ENCODE data around the gene EXOC6. TPM values are rescaled to one million over a fixed set of nuclear protein-coding genes. Genes with fewer than 3 reads are reported as not detected.

Gene EXOC6
- total RNA-seq, 1 experiment from 2014 or later = 12.9 TPM

DNA sequence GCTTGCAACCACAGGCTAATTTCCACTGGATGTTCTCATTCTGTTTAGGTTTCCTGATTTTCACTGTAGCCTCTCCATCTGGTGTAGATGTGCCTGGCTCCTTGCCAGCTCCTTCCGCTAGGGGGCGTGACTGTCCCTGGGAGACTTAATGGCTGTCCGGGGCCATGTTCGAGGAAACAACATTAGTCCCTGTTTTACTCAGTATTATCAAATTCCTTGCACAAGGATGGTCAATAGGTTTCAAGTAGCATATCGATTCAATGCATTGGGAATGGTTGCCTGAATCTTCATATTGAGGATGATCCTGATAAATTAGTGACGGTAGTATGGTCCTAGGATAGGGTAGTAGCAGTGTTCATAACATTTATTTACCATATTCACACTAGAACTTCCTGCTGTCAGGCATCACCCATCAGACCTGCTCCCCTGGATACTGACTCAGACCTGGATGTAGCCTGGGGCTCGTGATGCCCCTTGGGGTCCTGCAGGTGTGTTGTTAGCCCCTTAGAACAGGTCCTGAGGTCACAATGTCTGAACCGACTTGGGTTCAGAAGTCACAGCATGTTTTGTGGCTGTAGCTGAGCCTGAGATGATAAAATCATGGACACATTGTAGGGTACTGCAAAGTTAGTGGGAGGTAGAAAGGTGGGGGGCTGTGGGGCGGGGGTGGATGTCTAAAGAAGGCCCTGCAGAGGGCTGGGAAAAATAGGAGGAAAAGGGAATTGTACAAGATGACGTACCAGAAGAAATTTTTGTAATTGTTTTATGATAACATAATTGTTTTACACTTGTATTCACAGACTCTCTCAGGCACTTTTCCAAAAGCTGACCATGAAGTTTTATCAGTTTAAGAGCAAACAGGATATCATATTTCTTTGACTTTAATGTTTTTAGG, 8.9 kb upstream of the EXOC6 start:
- POLR2A ChIA-PET = no interaction called here
- Histone ChIP-seq H3K27ac (ENCODE audit: low read depth, low read length) (no peak overlapping the region), H3K4me3 (replicated peaks in 1 of 2; ENCODE audit: low read depth in 1 of 2, low read length in 2 of 2) (no peak overlapping the region), H4K20me1 (ENCODE audit: insufficient read depth) (no peaks in the 10 kb centered on the region), H3K4me2 (ENCODE audit: low read length) (no peak overlapping the region), H3K9me3 (ENCODE audit: control insufficient read depth in 1 of 2, insufficient read depth in 1 of 2, low read depth in 1 of 2, low read length in 2 of 2) (no peaks in the 10 kb centered on the region), H3K36me3 (ENCODE audit: control insufficient read depth in 1 of 2, insufficient read depth in 2 of 2, low read length in 2 of 2) (no peaks in the 10 kb centered on the region), H3K4me1 (ENCODE audit: control insufficient read depth in 1 of 2, insufficient read depth in 2 of 2, low read length in 2 of 2) (peaks cover 0 to 9% of the 10 kb centered on the region in 2 experiments; a peak in 1 of 4 replicates), H3K9ac (ENCODE audit: low read length) (no peak overlapping the region), H3K9me2 (ENCODE audit: insufficient read depth) (no peaks in the 10 kb centered on the region), H2AFZ (ENCODE audit: low read depth, low read length, poor library complexity, severe bottlenecking) (no peak overlapping the region), H3K27me3 (ENCODE audit: insufficient read depth, low read length) (no peaks in the 10 kb centered on the region), H3K79me2 (ENCODE audit: insufficient read depth, low read length) (no peaks in the 10 kb centered on the region)
- BruUV-seq (replicated peaks) = no TSS peak
- ATAC-seq = no peak
- RAD21 ChIA-PET (ENCODE audit: low non-redundant PET in 1 of 2, low total read pairs in 2 of 2, uncharacterized antibody in 2 of 2, unreplicated experiment in 2 of 2) = no interaction called here
- CTCF ChIA-PET = interaction anchor here (1.3 to 1.4 kb wide), 2 partner anchors 10 to 16 kb away, joined by 3 read pairs; no protein-coding TSS in a partner anchor
- TF ChIP-seq ELF1 (IDR thresholded peaks at IDR 0.05; ENCODE audit: borderline replicate concordance, low read depth) (no peak), CBX3 (IDR thresholded peaks at IDR 0.05; ENCODE audit: low read depth) (no peak), YY1 (IDR thresholded peaks at IDR 0.05; ENCODE audit: extremely low read depth, insufficient replicate concordance, low read depth, low read length) (no peak), CTCF (IDR thresholded peaks at IDR 0.05 in 2 of 3, conservative IDR thresholded peaks at IDR 0.05 in 1 of 3; ENCODE audit: borderline replicate concordance in 1 of 3, insufficient read depth in 1 of 3, low read depth in 2 of 3, low read length in 2 of 3) (0 out of 6 replicates have a peak, but pooled peaks of 1 of the 3 experiments have one; percentile 18)
- DNase-seq (ENCODE audit: low read depth, low spot score) = no peak
- intact Hi-C loops (cut with micrococcal nuclease) = loop anchor here (5.0 to 10.0 kb wide), 2 partner anchors 38 to 245 kb away; partner anchors contain the start of gene KIF11

DNA sequence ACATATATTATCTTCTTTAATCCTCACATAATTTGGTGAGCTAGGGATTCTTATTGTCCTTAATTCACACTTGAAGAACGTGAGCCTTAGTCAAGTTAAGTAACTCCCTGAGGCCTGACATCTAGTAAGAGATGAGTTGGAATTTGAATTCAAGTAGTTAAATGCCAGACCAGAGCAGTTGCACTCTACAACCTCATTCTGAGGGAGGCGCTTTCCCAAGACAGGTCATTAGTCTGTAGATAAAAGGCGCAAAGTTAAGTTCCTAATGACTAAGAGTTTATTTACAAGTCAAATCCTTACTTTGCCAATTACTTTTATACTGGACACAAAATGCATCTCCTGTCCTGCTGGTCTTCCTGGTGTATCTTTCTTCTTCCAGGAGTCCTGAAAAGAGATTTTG, 3.6 kb upstream of the EXOC6 start:
- no peak overlapping the region for H3K9ac ChIP-seq (ENCODE audit: low read length)
- ATAC-seq (no peak), DNase-seq (ENCODE audit: low read depth, low spot score) (no peak)
- peak overlapping the region; percentile 38 for H2AFZ ChIP-seq (ENCODE audit: low read depth, low read length, poor library complexity, severe bottlenecking)
- H3K79me2 ChIP-seq (ENCODE audit: insufficient read depth, low read length) = peaks cover 3% of the 10 kb centered on the region; the same call in 1 of the 2 replicates
- no peak overlapping the region for H3K27ac ChIP-seq (ENCODE audit: low read depth, low read length)
- TF ChIP-seq CTCF (IDR thresholded peaks at IDR 0.05 in 2 of 3, conservative IDR thresholded peaks at IDR 0.05 in 1 of 3; ENCODE audit: borderline replicate concordance in 1 of 3, insufficient read depth in 1 of 3, low read depth in 2 of 3, low read length in 2 of 3) (peak in 1 of 3 experiments; percentile 10; a peak in 2 of 6 replicates), EGR1 (IDR thresholded peaks at IDR 0.05; ENCODE audit: low read depth) (no peak)
- BruUV-seq (replicated peaks) = no TSS peak
- no peaks in the 10 kb centered on the region for H3K9me3 ChIP-seq (ENCODE audit: control insufficient read depth in 1 of 2, insufficient read depth in 1 of 2, low read depth in 1 of 2, low read length in 2 of 2)
- no peaks in the 10 kb centered on the region for H3K9me2 ChIP-seq (ENCODE audit: insufficient read depth)
- peaks cover 4 to 20% of the 10 kb centered on the region in 2 experiments; a peak in 3 of 4 replicates for H3K4me1 ChIP-seq (ENCODE audit: control insufficient read depth in 1 of 2, insufficient read depth in 2 of 2, low read length in 2 of 2)
- RAD21 ChIA-PET (ENCODE audit: low non-redundant PET in 1 of 2, low total read pairs in 2 of 2, uncharacterized antibody in 2 of 2, unreplicated experiment in 2 of 2) = no interaction called here
- H3K36me3 ChIP-seq (ENCODE audit: control insufficient read depth in 1 of 2, insufficient read depth in 2 of 2, low read length in 2 of 2) = no peaks in the 10 kb centered on the region
- H3K4me2 ChIP-seq (ENCODE audit: low read length) = no peak overlapping the region
- H4K20me1 ChIP-seq (ENCODE audit: insufficient read depth) = no peaks in the 10 kb centered on the region
- H3K27me3 ChIP-seq (ENCODE audit: insufficient read depth, low read length) = no peaks in the 10 kb centered on the region
- H3K4me3 ChIP-seq (replicated peaks in 1 of 2; ENCODE audit: low read depth in 1 of 2, low read length in 2 of 2) = no peak overlapping the region
- POLR2A ChIA-PET = no interaction called here
- intact Hi-C loops (cut with micrococcal nuclease) = loop anchor here (5.0 to 10.0 kb wide), 2 partner anchors 33 to 250 kb away; partner anchors contain the start of gene KIF11
- CTCF ChIA-PET = no interaction called here
